Endothelial cell of umbilical vein (primary cell): ENCODE measurements around the gene MT1G.

Experiments
- EZH2 ChIP-seq: IDR thresholded peaks from 2 replicates; pipeline ENCODE4 v1.6.1; 2012; ENCODE audit warnings: borderline replicate concordance, low read depth, mild to moderate bottlenecking, moderate library complexity, low read length, inconsistent platforms; ENCODE audit not compliant: severe bottlenecking
- FOS ChIP-seq: IDR thresholded peaks from 2 replicates; pipeline ENCODE4 v1.6.1; 2011; ENCODE audit warnings: mild to moderate bottlenecking, low read length, moderate library complexity, borderline replicate concordance; ENCODE audit not compliant: insufficient read depth
- GATA2 ChIP-seq: IDR thresholded peaks from 2 replicates; pipeline ENCODE4 v1.7.0; 2011; ENCODE audit warnings: low read depth, mild to moderate bottlenecking, moderate library complexity, mixed read lengths, low read length; ENCODE audit not compliant: insufficient read length, insufficient read depth
- JUN ChIP-seq: IDR thresholded peaks from 2 replicates; pipeline ENCODE4 v1.6.1; 2011; ENCODE audit warnings: borderline replicate concordance, low read depth; ENCODE audit not compliant: insufficient read length, insufficient read depth
- MYC ChIP-seq: IDR thresholded peaks from one replicate; pipeline ENCODE4 v1.6.1; 2011; ENCODE audit warnings: mild to moderate bottlenecking, low read depth, low read length
- POLR2A ChIP-seq: IDR thresholded peaks from 2 replicates; pipeline ENCODE4 v1.6.1; 2012; ENCODE audit warnings: low read depth, mild to moderate bottlenecking, control low read depth, low read length
- POLR2AphosphoS5 ChIP-seq: IDR thresholded peaks from 2 replicates; pipeline ENCODE4 v1.6.1; 2012; ENCODE audit warnings: low read depth, mild to moderate bottlenecking, control low read depth, low read length, moderate library complexity; ENCODE audit not compliant: insufficient read depth
- TF ChIP-seq, protein P1 (sequence below), 2 donors: IDR thresholded peaks; 1 replicate in 1 of 2; 2 replicates in 1 of 2; pipeline ENCODE4 v1.5.1; 2011; ENCODE audit warnings: low read length in 2 of 2, mild to moderate bottlenecking in 2 of 2, moderate library complexity in 2 of 2, control low read depth in 1 of 2, inconsistent platforms in 1 of 2, low read depth in 1 of 2; ENCODE audit not compliant: insufficient read depth in 1 of 2; ENCODE audit errors: extremely low read depth in 1 of 2
- TF ChIP-seq, protein P2 (sequence below): IDR thresholded peaks from 2 replicates; pipeline ENCODE4 v1.6.1; 2011; ENCODE audit not compliant: insufficient read depth, insufficient read length

DNA sequence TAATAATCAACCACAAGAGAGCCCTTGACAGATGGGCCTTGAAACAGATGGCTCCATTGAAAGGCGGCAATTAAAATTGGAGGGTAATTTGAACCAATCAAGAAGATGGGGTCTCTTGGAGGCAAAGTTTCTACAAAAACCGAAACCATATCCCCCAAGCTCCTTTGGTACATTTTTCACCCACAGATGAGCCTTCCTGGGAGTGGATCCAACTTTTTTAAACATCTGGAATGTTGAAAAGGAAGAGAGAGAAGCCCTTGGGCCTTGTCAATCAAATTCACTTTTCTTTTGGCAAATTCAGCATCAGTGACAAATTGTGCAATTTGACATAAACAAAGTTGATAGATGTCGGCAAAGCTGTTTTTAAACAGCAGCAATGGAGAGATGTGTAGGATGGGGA, 48.9 kb upstream of the MT1G start:
- TF ChIP-seq EZH2: no peak
- TF ChIP-seq POLR2AphosphoS5: no peak
- no peak for TF ChIP-seq GATA2
- TF ChIP-seq, protein P1, sequence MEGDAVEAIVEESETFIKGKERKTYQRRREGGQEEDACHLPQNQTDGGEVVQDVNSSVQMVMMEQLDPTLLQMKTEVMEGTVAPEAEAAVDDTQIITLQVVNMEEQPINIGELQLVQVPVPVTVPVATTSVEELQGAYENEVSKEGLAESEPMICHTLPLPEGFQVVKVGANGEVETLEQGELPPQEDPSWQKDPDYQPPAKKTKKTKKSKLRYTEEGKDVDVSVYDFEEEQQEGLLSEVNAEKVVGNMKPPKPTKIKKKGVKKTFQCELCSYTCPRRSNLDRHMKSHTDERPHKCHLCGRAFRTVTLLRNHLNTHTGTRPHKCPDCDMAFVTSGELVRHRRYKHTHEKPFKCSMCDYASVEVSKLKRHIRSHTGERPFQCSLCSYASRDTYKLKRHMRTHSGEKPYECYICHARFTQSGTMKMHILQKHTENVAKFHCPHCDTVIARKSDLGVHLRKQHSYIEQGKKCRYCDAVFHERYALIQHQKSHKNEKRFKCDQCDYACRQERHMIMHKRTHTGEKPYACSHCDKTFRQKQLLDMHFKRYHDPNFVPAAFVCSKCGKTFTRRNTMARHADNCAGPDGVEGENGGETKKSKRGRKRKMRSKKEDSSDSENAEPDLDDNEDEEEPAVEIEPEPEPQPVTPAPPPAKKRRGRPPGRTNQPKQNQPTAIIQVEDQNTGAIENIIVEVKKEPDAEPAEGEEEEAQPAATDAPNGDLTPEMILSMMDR (IDR thresholded peaks at IDR 0.05; ENCODE audit: extremely low read depth in 1 of 2, insufficient read depth in 1 of 2, low read depth in 1 of 2, low read length in 2 of 2): no peak
- TF ChIP-seq FOS: no peak
- no peak for TF ChIP-seq POLR2A
- TF ChIP-seq, protein P2, sequence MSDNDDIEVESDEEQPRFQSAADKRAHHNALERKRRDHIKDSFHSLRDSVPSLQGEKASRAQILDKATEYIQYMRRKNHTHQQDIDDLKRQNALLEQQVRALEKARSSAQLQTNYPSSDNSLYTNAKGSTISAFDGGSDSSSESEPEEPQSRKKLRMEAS: no peak
- TF ChIP-seq JUN: no peak
- no peak for TF ChIP-seq MYC
